DND-41 (cell line): ENCODE measurements around the gene C3orf38.

ENCODE experiments used
- ATAC-seq: fragments of 200-7000 bp; cut with Tn5 transposase; 3 replicates; pipeline ENCODE4 v1.9.1; 2021; ENCODE audit warnings: low read depth; ENCODE audit not compliant: insufficient read depth
- DNase-seq: peaks from one replicate; pipeline ENCODE4 v3.0.0-alpha.2; 2020
- H2AFZ ChIP-seq: 2 replicates; pipeline ENCODE4 v1.6.0; 2012; ENCODE audit warnings: low read depth, low read length
- H3K27ac ChIP-seq: 2 replicates; pipeline ENCODE4 v1.5.1; 2012; ENCODE audit warnings: low read length, inconsistent platforms
- H3K27me3 ChIP-seq: fragments of 200-600 bp; sonication (generic); 2 replicates; pipeline ENCODE4 v1.6.0; 2012; ENCODE audit warnings: low read length, mild to moderate bottlenecking, inconsistent platforms; ENCODE audit not compliant: insufficient read depth, poor library complexity
- H3K36me3 ChIP-seq: 2 replicates; pipeline ENCODE4 v1.5.1; 2012; ENCODE audit warnings: low read length, inconsistent platforms; ENCODE audit not compliant: insufficient read depth
- H3K4me1 ChIP-seq: 2 replicates; pipeline ENCODE4 v1.5.1; 2012; ENCODE audit warnings: mild to moderate bottlenecking, low read length; ENCODE audit not compliant: insufficient read depth
- H3K4me2 ChIP-seq: 2 replicates; pipeline ENCODE4 v1.6.0; 2012; ENCODE audit warnings: mild to moderate bottlenecking, moderate library complexity, low read length, inconsistent platforms; ENCODE audit not compliant: insufficient read depth
- H3K4me3 ChIP-seq, 2 experiments: fragments of 200-600 bp in 1 of 2; shearing (Covaris generic) in 1 of 2; 2 replicates each; pipeline ENCODE4 v1.5.1; 2012 to 2016; ENCODE audit warnings: inconsistent platforms in 2 of 2, low read length in 2 of 2, mild to moderate bottlenecking in 2 of 2, low read depth in 1 of 2, moderate library complexity in 1 of 2
- H3K79me2 ChIP-seq: 2 replicates; pipeline ENCODE4 v1.6.0; 2012; ENCODE audit warnings: low read length, inconsistent platforms; ENCODE audit not compliant: insufficient read depth
- H3K9ac ChIP-seq: 2 replicates; pipeline ENCODE4 v1.6.0; 2012; ENCODE audit warnings: low read depth, mild to moderate bottlenecking, inconsistent platforms, low read length, moderate library complexity
- H3K9me3 ChIP-seq: 2 replicates; pipeline ENCODE4 v1.5.1; 2012; ENCODE audit warnings: low read length, moderate library complexity, mild to moderate bottlenecking, inconsistent platforms; ENCODE audit not compliant: insufficient read depth, severe bottlenecking
- H4K20me1 ChIP-seq: 2 replicates; pipeline ENCODE4 v1.6.0; 2012; ENCODE audit warnings: low read length; ENCODE audit not compliant: insufficient read depth
- EZH2 ChIP-seq: IDR thresholded peaks from 3 replicates; pipeline ENCODE4 v1.6.1; 2012; ENCODE audit warnings: borderline replicate concordance, low read depth, mild to moderate bottlenecking, moderate library complexity, low read length, inconsistent platforms; ENCODE audit not compliant: severe bottlenecking
- TF ChIP-seq, protein P1 (sequence below): IDR thresholded peaks from 2 replicates; pipeline ENCODE4 v1.5.1; 2012; ENCODE audit warnings: borderline replicate concordance, low read length, moderate library complexity, mild to moderate bottlenecking; ENCODE audit not compliant: poor library complexity, severe bottlenecking; ENCODE audit errors: extremely low read depth

The C3orf38 gene

DNA sequence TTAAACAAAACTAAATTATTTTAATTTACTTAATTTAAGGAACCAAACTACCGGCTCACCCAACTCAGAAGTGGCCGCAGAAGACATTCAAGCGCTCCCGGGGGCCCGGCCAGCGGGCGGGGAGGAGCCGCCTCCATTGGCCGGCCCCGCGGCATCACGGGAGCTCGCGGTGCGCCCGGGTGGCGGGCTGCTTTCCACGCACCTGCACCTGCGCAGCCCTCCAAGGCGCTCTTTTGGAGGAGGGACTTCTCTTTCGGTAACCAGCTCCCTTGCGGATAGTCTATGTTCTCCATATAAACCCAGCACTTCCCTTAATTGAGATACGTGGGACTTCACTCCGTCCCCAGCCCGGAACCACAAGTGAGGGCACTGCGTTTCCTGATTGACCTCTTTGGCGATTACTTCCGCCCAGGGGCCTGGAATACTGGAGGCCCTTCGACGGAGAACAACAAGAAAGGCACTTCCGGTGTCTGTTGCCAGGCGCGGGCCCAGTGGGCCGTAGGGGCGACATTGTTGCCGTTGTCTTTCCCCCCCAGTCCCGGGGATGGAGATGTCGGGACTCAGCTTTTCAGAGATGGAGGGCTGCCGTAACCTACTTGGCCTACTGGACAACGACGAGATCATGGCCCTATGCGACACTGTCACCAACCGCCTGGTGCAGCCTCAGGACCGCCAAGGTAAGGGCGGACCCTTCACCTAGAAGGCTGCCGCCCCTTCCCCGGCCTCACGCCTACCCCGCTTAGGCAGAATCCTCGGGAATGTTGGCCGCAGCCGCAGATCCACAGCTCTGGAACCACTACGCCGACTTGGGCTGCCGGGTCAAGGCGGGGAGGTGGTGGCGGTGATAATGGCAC is at the start of gene C3orf38:
C3orf38 (plus strand) TSS at position 451 of the 854 bp plus-strand sequence; CDS start at position 545, 94 bp downstream.
- peak within 1 kb of the TSS; percentile 94 for H3K9ac ChIP-seq
- H4K20me1 ChIP-seq, result peaks cover 13% of the 10 kb centered on the region
- DNase-seq (peak; percentile 83), ATAC-seq (peak; percentile 87)
- no peak for TF ChIP-seq EZH2
- TF ChIP-seq, protein P1, sequence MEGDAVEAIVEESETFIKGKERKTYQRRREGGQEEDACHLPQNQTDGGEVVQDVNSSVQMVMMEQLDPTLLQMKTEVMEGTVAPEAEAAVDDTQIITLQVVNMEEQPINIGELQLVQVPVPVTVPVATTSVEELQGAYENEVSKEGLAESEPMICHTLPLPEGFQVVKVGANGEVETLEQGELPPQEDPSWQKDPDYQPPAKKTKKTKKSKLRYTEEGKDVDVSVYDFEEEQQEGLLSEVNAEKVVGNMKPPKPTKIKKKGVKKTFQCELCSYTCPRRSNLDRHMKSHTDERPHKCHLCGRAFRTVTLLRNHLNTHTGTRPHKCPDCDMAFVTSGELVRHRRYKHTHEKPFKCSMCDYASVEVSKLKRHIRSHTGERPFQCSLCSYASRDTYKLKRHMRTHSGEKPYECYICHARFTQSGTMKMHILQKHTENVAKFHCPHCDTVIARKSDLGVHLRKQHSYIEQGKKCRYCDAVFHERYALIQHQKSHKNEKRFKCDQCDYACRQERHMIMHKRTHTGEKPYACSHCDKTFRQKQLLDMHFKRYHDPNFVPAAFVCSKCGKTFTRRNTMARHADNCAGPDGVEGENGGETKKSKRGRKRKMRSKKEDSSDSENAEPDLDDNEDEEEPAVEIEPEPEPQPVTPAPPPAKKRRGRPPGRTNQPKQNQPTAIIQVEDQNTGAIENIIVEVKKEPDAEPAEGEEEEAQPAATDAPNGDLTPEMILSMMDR, result no peak
- H2AFZ ChIP-seq, result peak within 1 kb of the TSS; percentile 98
- H3K27ac ChIP-seq, result peak within 1 kb of the TSS; percentile 90
- H3K4me1 ChIP-seq, result peaks cover 47% of the 10 kb centered on the region
- H3K79me2 ChIP-seq, result peaks cover 87% of the 10 kb centered on the region
- peak within 1 kb of the TSS; percentile 92 to 99 for H3K4me3 ChIP-seq
- peak within 1 kb of the TSS; percentile 63 for H3K4me2 ChIP-seq
- no peaks in the 10 kb centered on the region for H3K27me3 ChIP-seq
- peaks cover 21% of the 10 kb centered on the region for H3K36me3 ChIP-seq
- no peaks in the 10 kb centered on the region for H3K9me3 ChIP-seq

DNA sequence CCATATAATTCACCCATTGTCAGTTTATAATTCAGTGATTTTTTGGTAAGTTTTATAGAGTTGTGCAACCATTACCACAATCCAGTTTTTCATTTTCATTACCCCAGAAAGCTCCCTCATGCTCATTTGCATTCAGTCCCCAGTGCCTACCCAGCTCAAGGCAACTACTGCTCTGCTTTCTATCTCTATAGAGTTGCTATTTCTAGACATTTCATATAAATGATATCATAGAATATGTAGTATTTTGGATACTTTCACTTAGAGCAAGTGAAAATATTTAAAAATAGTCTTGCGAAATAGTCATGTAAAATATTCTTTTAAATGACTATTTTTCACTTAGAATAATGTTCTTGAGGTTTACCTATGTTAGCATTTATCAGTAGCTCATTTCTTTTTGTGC is 48.6 kb upstream of the C3orf38 start:
- Histone ChIP-seq H3K9me3 (no peaks in the 10 kb centered on the region), H3K4me2 (no peak overlapping the region), H3K79me2 (peaks cover 35% of the 10 kb centered on the region), H2AFZ (no peak overlapping the region), H4K20me1 (no peaks in the 10 kb centered on the region), H3K4me3 (no peak overlapping the region), H3K27ac (no peak overlapping the region), H3K27me3 (no peaks in the 10 kb centered on the region), H3K9ac (no peak overlapping the region), H3K36me3 (peaks cover 12% of the 10 kb centered on the region; the same call in 1 of the 2 replicates), H3K4me1 (no peaks in the 10 kb centered on the region)
- ATAC-seq (no peak), DNase-seq (no peak)
- TF ChIP-seq, protein P1, result no peak
- no peak for TF ChIP-seq EZH2

DNA sequence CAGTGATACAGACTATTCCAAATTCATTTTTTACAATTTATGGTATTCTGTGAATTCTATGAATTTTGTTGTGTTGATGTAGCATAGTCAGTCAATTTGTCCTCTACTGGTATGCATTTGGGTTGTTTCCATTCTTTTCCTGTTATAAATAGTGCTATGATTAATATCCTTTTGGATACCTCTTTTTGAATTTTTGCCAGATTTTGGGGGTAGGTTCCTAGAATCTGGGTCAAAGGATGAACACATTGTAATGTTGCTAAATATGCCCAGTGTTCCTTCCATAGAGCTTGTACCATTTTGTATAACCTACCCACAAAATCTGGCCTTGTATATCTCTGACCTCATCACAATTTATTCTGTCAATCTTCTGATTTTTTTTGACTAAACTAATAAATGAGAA is 44.4 kb upstream of the C3orf38 start:
- TF ChIP-seq, protein P1, result no peak
- no peak for TF ChIP-seq EZH2

More for the DNA sequence above, 44.4 kb upstream of the C3orf38 start:
- Histone ChIP-seq H3K9ac (no peak overlapping the region), H3K4me2 (no peak overlapping the region), H4K20me1 (no peaks in the 10 kb centered on the region), H3K4me1 (no peaks in the 10 kb centered on the region), H3K9me3 (no peaks in the 10 kb centered on the region), H3K79me2 (peaks cover 47% of the 10 kb centered on the region), H3K27ac (no peak overlapping the region), H3K27me3 (no peaks in the 10 kb centered on the region), H2AFZ (no peak overlapping the region), H3K36me3 (no peaks in the 10 kb centered on the region; the same call in 1 of the 2 replicates), H3K4me3 (no peak overlapping the region)
- DNase-seq (no peak), ATAC-seq (no peak)
